H9 (cell line): ENCODE results near the gene LDLR. TPM values are rescaled to one million over a fixed set of nuclear protein-coding genes. Genes with fewer than 3 reads are reported as not detected.

Source experiments
- DNase-seq: peaks from one replicate; pipeline ENCODE4 v3.0.0-alpha.2; 2017
- H2AFZ ChIP-seq: one replicate; pipeline ENCODE4 v1.6.1; 2013; ENCODE audit warnings: mild to moderate bottlenecking, low read length, control low read depth, moderate library complexity
- H2AK5ac ChIP-seq: 2 replicates; pipeline ENCODE4 v1.6.1; 2013; ENCODE audit warnings: low read length, control low read depth, mixed read lengths; ENCODE audit not compliant: insufficient read length
- H2BK120ac ChIP-seq: one replicate; pipeline ENCODE4 v1.6.1; 2013; ENCODE audit warnings: low read depth, mild to moderate bottlenecking, low read length, control low read depth, inconsistent platforms; ENCODE audit not compliant: poor library complexity, severe bottlenecking
- H2BK12ac ChIP-seq: 2 replicates; pipeline ENCODE4 v1.6.1; 2013; ENCODE audit warnings: low read length, control low read depth, mixed read lengths, low read depth; ENCODE audit not compliant: insufficient read length
- H2BK15ac ChIP-seq: 2 replicates; pipeline ENCODE4 v1.6.1; 2013; ENCODE audit warnings: low read depth, low read length, control low read depth
- H2BK20ac ChIP-seq: one replicate; pipeline ENCODE4 v1.6.1; 2013; ENCODE audit warnings: low read depth, mild to moderate bottlenecking, low read length, control low read depth, inconsistent platforms; ENCODE audit not compliant: poor library complexity, severe bottlenecking
- H2BK5ac ChIP-seq: 2 replicates; pipeline ENCODE4 v1.6.1; 2013; ENCODE audit warnings: low read length, control low read depth, mixed read lengths; ENCODE audit not compliant: insufficient read length
- H3K14ac ChIP-seq: 2 replicates; pipeline ENCODE4 v1.6.1; 2013; ENCODE audit warnings: low read length, control low read depth; ENCODE audit not compliant: insufficient read depth
- H3K18ac ChIP-seq: 2 replicates; pipeline ENCODE4 v1.6.1; 2013; ENCODE audit warnings: low read depth, mild to moderate bottlenecking, mixed read lengths, low read length, control low read depth; ENCODE audit not compliant: insufficient read length
- H3K23ac ChIP-seq: 2 replicates; pipeline ENCODE4 v1.6.1; 2013; ENCODE audit warnings: low read length, control low read depth, mixed read lengths, low read depth; ENCODE audit not compliant: insufficient read length
- H3K23me2 ChIP-seq: 2 replicates; pipeline ENCODE4 v1.6.1; 2013; ENCODE audit warnings: low read depth, mild to moderate bottlenecking, mixed read lengths, low read length, control low read depth; ENCODE audit not compliant: insufficient read length, poor library complexity, severe bottlenecking
- H3K27ac ChIP-seq: 2 replicates; pipeline ENCODE4 v1.5.1; 2013; ENCODE audit warnings: low read length, control low read depth, mixed read lengths, low read depth; ENCODE audit not compliant: insufficient read length
- H3K27me3 ChIP-seq: 2 replicates; pipeline ENCODE4 v1.6.1; 2013; ENCODE audit warnings: low read length, control low read depth, inconsistent platforms; ENCODE audit not compliant: insufficient read depth
- H3K4ac ChIP-seq: 2 replicates; pipeline ENCODE4 v1.6.1; 2013; ENCODE audit warnings: low read depth, mild to moderate bottlenecking, control low read depth, inconsistent platforms, low read length, moderate library complexity
- H3K4me1 ChIP-seq: 2 replicates; pipeline ENCODE4 v1.6.1; 2013; ENCODE audit warnings: low read length, control low read depth, inconsistent platforms; ENCODE audit not compliant: insufficient read depth
- H3K4me2 ChIP-seq: 2 replicates; pipeline ENCODE4 v1.6.1; 2013; ENCODE audit warnings: low read length, control low read depth, mixed read lengths; ENCODE audit not compliant: insufficient read length, insufficient read depth
- H3K56ac ChIP-seq: 2 replicates; pipeline ENCODE4 v1.6.1; 2013; ENCODE audit warnings: low read depth, mild to moderate bottlenecking, mixed read lengths, low read length, control low read depth; ENCODE audit not compliant: insufficient read length
- H3K79me1 ChIP-seq: 2 replicates; pipeline ENCODE4 v1.6.1; 2013; ENCODE audit warnings: low read depth, mild to moderate bottlenecking, moderate library complexity, low read length, control low read depth, inconsistent platforms; ENCODE audit not compliant: insufficient read depth, poor library complexity, severe bottlenecking
- H3K79me2 ChIP-seq: 2 replicates; pipeline ENCODE4 v1.6.1; 2013; ENCODE audit warnings: low read length, control low read depth, inconsistent platforms; ENCODE audit not compliant: insufficient read depth
- H3K9ac ChIP-seq: 2 replicates; pipeline ENCODE4 v1.6.1; 2013; ENCODE audit warnings: low read length, control low read depth, mixed read lengths; ENCODE audit not compliant: insufficient read length; ENCODE audit errors: extremely low read depth
- H3K9me3 ChIP-seq: one replicate; pipeline ENCODE4 v1.6.1; 2013; ENCODE audit warnings: low read depth, low read length, inconsistent platforms; ENCODE audit not compliant: control insufficient read depth
- H3T11ph ChIP-seq: one replicate; pipeline ENCODE4 v1.6.1; 2013; ENCODE audit warnings: mild to moderate bottlenecking, low read length, control low read depth, inconsistent platforms
- H4K20me1 ChIP-seq: one replicate; pipeline ENCODE4 v1.6.1; 2013; ENCODE audit not compliant: control insufficient read depth, insufficient read length, insufficient read depth
- H4K5ac ChIP-seq: 2 replicates; pipeline ENCODE4 v1.6.1; 2013; ENCODE audit warnings: low read depth, mild to moderate bottlenecking, mixed read lengths, low read length, control low read depth; ENCODE audit not compliant: insufficient read length
- H4K8ac ChIP-seq: replicated peaks from 2 replicates; pipeline ENCODE4 v1.6.1; 2013; ENCODE audit warnings: low read length, control low read depth, mixed read lengths, low read depth; ENCODE audit not compliant: insufficient read length
- H4K91ac ChIP-seq: 2 replicates; pipeline ENCODE4 v1.6.1; 2013; ENCODE audit warnings: low read depth, mild to moderate bottlenecking, moderate library complexity, mixed read lengths, low read length, control low read depth; ENCODE audit not compliant: insufficient read length
- H3K27ac Mint-ChIP-seq, 3 experiments: 2 replicates in 2 of 3; 3 replicates in 1 of 3; pipeline ENCODE4 v1.8.0; 2020 to 2021; ENCODE audit warnings: mixed read lengths in 3 of 3, mild to moderate bottlenecking in 1 of 3, moderate library complexity in 1 of 3
- H3K27me3 Mint-ChIP-seq: 2 replicates; pipeline ENCODE4 v1.8.0; 2021; ENCODE audit warnings: low read depth, mild to moderate bottlenecking, moderate library complexity, mixed read lengths
- H3K36me3 Mint-ChIP-seq, 3 experiments: 2 replicates in 2 of 3; 3 replicates in 1 of 3; pipeline ENCODE4 v1.8.0; 2020 to 2021; ENCODE audit warnings: low read depth in 3 of 3, mixed read lengths in 3 of 3; ENCODE audit not compliant: insufficient read depth in 1 of 3
- H3K4me1 Mint-ChIP-seq, 2 experiments: 2 replicates each; pipeline ENCODE4 v1.8.0; 2020; ENCODE audit warnings: mixed read lengths in 2 of 2
- H3K4me3 Mint-ChIP-seq, 2 experiments: 2 replicates in 1 of 2; 3 replicates in 1 of 2; pipeline ENCODE4 v1.8.0; 2020 to 2021; ENCODE audit warnings: mild to moderate bottlenecking in 2 of 2, mixed read lengths in 2 of 2, moderate library complexity in 1 of 2
- H3K9me3 Mint-ChIP-seq, 2 experiments: 2 replicates in 1 of 2; 3 replicates in 1 of 2; pipeline ENCODE4 v1.8.0; 2020; ENCODE audit warnings: mild to moderate bottlenecking in 2 of 2, mixed read lengths in 2 of 2, moderate library complexity in 1 of 2
- CTCF ChIP-seq: fragments of 200-600 bp; sonication (generic); conservative IDR thresholded peaks from 3 replicates; pipeline ENCODE4 v1.8.0; 2021; ENCODE audit warnings: antibody characterized with exemption, mild to moderate bottlenecking
- WGBS: extraction: QIAGEN DNeasy Blood & Tissue Kit; methylation state at CpG from one replicate; pipeline ENCODE4 v1.1.7; 2013; ENCODE audit warnings: missing lambda C conversion rate, low lambda C conversion rate, mixed read lengths; ENCODE audit not compliant: insufficient read length; ENCODE audit errors: extremely low coverage; 5-methylcytosine and 5-hydroxymethylcytosine counted together
- total RNA-seq: library from RNA; stranded (reverse); gene quantifications from 2 replicates; pipeline ENCODE4 v1.2.1, GENCODE V29; 2021

LDLR gene
- total RNA-seq, 1 experiment from 2014 or later: 92.7 TPM

- Histone ChIP-seq H3K23ac (no peak overlapping the region), H3K27ac (no peak overlapping the region), H2AFZ (no peak overlapping the region), H4K8ac (no peak overlapping the region), H4K5ac (no peak overlapping the region), H2AK5ac (no peak overlapping the region), H4K91ac (no peak overlapping the region), H3K4me2 (no peak overlapping the region), H3K18ac (no peak overlapping the region), H3K4me1 (no peaks in the 10 kb centered on the region; the same call in 1 of the 2 replicates), H3K79me1 (no peaks in the 10 kb centered on the region), H3K79me2 (no peaks in the 10 kb centered on the region), H2BK120ac (no peak overlapping the region), H2BK20ac (no peak overlapping the region), H3K4ac (no peak overlapping the region), H2BK15ac (no peak overlapping the region), H3K9me3 (no peaks in the 10 kb centered on the region), H2BK5ac (no peak overlapping the region), H3K27me3 (no peaks in the 10 kb centered on the region), H3K56ac (no peak overlapping the region), H4K20me1 (no peaks in the 10 kb centered on the region), H3K14ac (no peak overlapping the region), H3K23me2 (no peaks in the 10 kb centered on the region), H3T11ph (no peak overlapping the region), H2BK12ac (no peak overlapping the region), H3K9ac (no peak overlapping the region)
- WGBS: no CpG with 5 or more reads among the region's 7 CpGs
- TF ChIP-seq CTCF: no peak
- Mint-ChIP-seq H3K36me3 (peaks cover 15 to 48% (median 43%) of the 10 kb centered on the region in 3 experiments; a peak in 6 of 7 replicates), H3K4me3 (no peak overlapping the region), H3K27ac (no peak overlapping the region), H3K4me1 (no peaks in the 10 kb centered on the region), H3K9me3 (no peaks in the 10 kb centered on the region), H3K27me3 (no peaks in the 10 kb centered on the region)
- DNase-seq: no peak
Observed at GRCh38 chr19:11175920-11176319, 86.7 kb downstream of the LDLR start.
